HuH-7.5 (cell line): ENCODE results near the gene RNF146.
"Not testable (repeated sequence)": the region's sequence is repeated elsewhere in the genome, so short reads cannot be mapped to it uniquely, and the experiment has no call there.

ENCODE experiments used
- DNase-seq: peaks from one replicate; pipeline ENCODE4 v3.0.0; 2011; ENCODE audit warnings: low spot score

The RNF146 gene

GRCh38 chr6:127288705-127289104, 22.0 kb downstream of the RNF146 start:
- DNase-seq: no peak

- DNase-seq: no peak
Observed at GRCh38 chr6:127289934-127290333, 23.3 kb downstream of the RNF146 start.

GRCh38 chr6:127290391-127291265, 24.0 kb downstream of the RNF146 start:
- DNase-seq: no peak

- no peak for DNase-seq
Observed at GRCh38 chr6:127291495-127291894, 24.8 kb downstream of the RNF146 start.

GRCh38 chr6:127297502-127298070, 30.9 kb downstream of the RNF146 start:
- DNase-seq: no peak

GRCh38 chr6:127298475-127298874, 31.8 kb downstream of the RNF146 start:
- no peak for DNase-seq

- DNase-seq: no peak
Observed at GRCh38 chr6:127299522-127300240, 33.0 kb downstream of the RNF146 start.

- no peak for DNase-seq
Observed at GRCh38 chr6:127300411-127300810, 33.7 kb downstream of the RNF146 start.

- DNase-seq: no peak
Observed at GRCh38 chr6:127301199-127301700, 34.6 kb downstream of the RNF146 start.

- DNase-seq: no peak
Observed at GRCh38 chr6:127302728-127303660, 36.3 kb downstream of the RNF146 start.

- no peak for DNase-seq
Observed at GRCh38 chr6:127303917-127304316, 37.3 kb downstream of the RNF146 start.

GRCh38 chr6:127305741-127306140, 39.1 kb downstream of the RNF146 start:
- DNase-seq: no peak

GRCh38 chr6:127317388-127318128, 50.9 kb downstream of the RNF146 start:
- DNase-seq: no peak

- no peak for DNase-seq
Observed at GRCh38 chr6:127319686-127320085, 53.0 kb downstream of the RNF146 start.

GRCh38 chr6:127328043-127328609, 61.5 kb downstream of the RNF146 start:
- DNase-seq: no peak

GRCh38 chr6:127331256-127331655, 64.6 kb downstream of the RNF146 start:
- not testable (repeated sequence) for DNase-seq

- no peak for DNase-seq
Observed at GRCh38 chr6:127332383-127332961, 65.8 kb downstream of the RNF146 start.
